Activated CD4-positive, alpha-beta T cell treated with anti-CD3 and anti-CD28 coated beads, Interleukin-2, amount 50 U/mL, for 16 hours (primary cell): ENCODE measurements around the gene EPN3.

Experiments used
- DNase-seq: peaks from one replicate; pipeline ENCODE4 v3.0.0-alpha.2; 2020

The EPN3 gene

DNA sequence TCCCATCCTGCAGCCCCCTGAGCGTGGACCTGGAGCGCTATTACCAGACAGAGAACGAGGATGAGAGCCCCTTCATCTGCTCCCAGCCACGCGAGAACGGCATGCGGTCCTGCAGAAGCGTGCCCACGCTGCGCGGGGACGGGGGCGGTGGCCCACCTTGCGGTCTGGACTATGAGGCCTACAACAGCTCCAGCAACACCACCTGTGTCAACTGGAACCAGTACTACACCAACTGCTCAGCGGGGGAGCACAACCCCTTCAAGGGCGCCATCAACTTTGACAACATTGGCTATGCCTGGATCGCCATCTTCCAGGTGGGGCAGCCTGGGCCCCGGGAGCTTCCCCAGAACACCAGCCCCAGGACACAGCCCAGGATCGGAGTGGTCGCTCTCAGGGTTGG lies 40.0 kb downstream of the EPN3 start:
- no peak for DNase-seq

- no peak for DNase-seq
Observed at GRCh38 chr17:50573866-50574611, 41.5 kb downstream of the EPN3 start.

GRCh38 chr17:50575581-50576210 lies 43.2 kb downstream of the EPN3 start:
- DNase-seq, result no peak

- no peak for DNase-seq
Observed at GRCh38 chr17:50576864-50577263, 44.3 kb downstream of the EPN3 start.

DNA sequence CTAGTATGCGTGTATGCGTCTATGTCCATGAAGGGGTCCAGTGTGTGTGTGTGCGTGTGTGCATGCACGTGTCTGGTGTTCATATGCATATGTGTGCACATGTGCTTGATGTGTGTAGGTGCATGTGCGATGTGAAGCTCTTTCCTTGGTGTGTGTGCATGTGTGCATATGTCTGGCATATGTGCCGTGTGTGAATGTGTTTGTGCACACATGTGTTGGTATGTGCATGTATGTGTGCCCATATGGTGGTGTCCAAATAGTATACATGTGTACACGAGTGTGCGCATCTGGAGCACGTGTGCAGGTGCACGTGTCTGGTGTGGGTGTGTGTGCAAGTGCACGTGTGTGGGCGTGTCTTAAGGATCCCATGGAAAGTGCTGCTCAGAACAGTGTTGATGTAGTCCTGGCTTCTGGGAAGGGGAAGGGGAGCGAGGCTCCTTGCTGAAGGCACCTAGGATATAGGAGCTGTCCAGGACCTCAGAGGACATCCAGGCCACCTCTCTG lies 45.0 kb downstream of the EPN3 start:
- DNase-seq, result no peak

- DNase-seq, result no peak
Observed at GRCh38 chr17:50578173-50578572, 45.6 kb downstream of the EPN3 start.

DNA sequence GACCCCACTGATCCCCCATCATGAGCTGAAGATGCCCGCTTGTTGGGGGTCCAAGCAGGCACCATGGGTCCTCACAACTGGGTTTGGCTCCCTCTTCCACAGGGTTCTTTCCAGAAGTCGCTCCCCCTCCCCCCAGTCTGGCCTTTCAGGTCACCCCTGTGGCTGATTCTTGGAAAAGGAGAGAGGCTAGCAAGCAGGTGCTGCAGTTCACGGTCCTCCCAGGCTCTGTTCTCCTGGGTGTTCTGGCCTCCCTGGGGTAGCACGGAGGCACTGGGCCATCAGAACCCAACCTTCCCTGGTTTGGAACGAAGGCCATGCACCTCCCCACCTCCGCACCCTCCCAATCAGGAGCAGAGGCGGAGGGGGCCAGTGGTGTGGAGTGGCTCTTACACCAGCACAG lies 46.9 kb downstream of the EPN3 start:
- DNase-seq, result no peak

DNA sequence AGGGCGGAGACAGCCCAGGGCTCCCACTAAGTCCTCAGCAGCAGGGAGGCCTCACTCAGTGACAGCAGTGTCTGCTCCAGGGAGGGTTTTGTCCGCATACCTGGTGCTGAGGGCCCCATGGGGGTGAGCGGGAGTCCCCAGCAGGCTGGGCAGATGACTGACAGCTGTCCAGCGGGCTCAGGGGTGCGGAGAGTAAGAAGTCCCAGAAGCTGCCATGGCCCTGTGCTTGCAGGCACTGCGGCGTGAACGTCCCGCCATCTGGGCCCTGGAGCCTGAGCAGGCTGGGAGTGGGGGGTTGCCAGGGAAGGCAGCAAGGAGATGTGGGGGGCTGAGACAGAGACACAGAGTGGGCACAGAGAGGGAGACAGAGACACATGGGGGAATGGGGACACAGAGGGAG lies 48.1 kb downstream of the EPN3 start:
- DNase-seq, result no peak

DNA sequence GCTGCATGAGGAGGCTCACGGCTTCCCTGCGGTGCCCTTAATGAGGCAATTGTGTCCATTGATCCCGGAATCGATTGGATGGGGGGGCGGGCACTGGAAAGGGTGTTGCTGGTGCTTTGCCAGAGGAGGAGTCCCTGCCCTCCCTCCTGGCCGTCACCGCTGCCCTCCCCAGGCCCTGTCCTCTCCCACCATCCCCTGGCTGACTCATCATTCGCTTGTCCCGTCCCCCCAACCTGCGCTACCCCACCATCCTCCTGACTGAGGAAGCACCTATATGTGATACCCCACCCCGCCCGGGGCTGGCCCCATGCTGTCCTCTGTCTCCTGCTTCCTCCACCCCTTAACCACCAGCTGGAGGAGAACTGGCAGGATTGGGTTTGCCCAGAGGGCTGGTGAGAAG lies 48.8 kb downstream of the EPN3 start:
- DNase-seq, result no peak

DNA sequence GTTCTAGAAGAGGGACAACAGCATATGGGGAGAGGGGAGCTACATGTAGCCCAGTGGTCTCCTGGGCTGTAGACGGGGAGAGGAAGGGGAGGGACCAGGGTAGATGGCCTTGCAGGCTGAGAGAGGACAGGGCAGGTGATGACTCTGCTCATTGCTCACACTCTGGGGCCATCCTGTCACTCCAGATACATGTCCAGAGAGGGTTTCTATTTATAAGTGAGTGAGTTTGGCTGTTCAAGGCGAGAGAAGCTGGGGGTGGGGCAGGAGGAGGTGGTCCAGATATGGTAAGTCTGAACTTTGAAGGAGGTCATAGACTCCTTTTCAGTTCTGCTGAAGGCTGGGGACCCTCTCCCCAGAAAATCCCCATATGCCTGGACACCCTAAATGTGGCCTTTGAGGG lies 50.2 kb downstream of the EPN3 start:
- DNase-seq, result no peak

DNA sequence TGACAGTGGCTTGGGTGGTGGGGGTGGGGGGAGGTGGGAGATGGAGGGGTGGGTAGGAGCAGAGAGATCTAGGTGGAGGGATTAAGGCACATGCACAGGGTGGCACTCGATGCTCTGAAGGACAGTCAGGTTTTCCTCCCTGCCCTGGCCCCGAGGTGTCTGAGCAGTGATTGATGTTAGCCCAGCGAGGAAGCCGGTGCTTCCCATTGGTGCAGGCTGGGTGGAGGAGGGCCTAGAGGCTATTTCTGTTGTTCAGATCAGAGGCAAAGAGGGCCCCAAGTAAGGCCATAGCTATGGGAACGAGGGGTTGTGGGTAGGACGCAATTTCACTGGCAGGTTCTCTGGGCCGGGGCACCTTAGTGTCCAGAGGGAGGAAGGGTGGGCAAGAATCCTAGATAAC lies 51.1 kb downstream of the EPN3 start:
- no peak for DNase-seq

- DNase-seq, result no peak
Observed at GRCh38 chr17:50584116-50584515, 51.6 kb downstream of the EPN3 start.

DNA sequence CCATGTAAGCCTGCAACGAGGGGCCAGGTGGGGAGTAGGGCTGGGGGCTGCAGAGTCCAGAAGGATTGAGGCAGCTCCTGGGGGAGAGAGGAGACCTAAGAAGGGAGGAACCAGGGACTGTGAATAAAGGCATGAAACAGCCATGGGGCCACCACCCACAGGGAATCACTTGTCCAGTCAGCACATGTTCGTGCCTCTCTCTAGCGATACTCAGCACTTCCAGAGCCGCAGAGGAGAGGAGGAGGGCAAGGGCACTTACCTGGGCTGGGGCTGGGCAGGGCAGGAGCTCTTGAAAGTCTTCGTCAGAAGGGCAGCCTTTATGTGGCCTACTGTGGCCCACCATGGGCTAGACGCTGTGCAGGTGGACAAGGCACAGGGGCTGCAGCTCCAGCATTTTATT lies 52.2 kb downstream of the EPN3 start:
- DNase-seq, result no peak

DNA sequence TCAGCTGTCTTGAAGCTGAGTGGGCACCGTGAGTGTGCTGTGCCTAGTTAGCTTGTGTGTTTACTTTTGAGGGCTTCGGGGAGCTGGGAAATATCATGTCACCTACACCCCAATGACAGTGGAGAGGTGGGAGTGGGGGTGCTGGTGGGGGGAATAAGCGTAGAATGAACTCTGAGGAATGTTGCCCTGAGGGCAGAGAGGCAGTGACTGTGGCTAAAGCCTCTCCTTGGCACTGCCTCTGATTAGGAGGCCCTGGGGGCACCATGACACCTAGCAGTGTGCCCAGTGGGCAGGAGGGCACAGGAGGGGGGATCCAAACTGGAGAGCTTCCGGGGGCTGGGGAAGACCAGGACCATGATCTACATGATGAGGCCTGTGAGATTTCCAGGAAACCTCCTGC lies 52.8 kb downstream of the EPN3 start:
- DNase-seq, result no peak

DNA sequence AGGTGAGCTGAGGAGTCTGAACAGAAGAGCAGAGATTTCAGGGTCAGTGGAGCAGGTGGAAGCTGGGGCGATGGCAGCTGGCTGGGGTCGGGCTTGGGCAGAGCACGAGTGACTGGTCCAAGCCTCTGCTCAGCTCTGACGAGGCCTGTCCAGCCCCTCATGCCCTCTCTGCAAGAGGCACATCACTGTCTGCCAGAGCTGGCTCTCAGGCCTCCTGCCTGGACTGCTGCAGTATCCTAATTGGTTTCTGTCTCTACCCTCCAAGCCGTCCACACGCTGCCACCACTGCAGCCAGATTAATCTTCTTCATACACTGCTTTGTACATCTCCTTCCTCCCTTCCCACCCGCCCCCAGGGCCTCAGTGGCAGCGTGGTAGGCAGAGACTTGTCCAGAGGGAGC lies 53.4 kb downstream of the EPN3 start:
- no peak for DNase-seq

DNA sequence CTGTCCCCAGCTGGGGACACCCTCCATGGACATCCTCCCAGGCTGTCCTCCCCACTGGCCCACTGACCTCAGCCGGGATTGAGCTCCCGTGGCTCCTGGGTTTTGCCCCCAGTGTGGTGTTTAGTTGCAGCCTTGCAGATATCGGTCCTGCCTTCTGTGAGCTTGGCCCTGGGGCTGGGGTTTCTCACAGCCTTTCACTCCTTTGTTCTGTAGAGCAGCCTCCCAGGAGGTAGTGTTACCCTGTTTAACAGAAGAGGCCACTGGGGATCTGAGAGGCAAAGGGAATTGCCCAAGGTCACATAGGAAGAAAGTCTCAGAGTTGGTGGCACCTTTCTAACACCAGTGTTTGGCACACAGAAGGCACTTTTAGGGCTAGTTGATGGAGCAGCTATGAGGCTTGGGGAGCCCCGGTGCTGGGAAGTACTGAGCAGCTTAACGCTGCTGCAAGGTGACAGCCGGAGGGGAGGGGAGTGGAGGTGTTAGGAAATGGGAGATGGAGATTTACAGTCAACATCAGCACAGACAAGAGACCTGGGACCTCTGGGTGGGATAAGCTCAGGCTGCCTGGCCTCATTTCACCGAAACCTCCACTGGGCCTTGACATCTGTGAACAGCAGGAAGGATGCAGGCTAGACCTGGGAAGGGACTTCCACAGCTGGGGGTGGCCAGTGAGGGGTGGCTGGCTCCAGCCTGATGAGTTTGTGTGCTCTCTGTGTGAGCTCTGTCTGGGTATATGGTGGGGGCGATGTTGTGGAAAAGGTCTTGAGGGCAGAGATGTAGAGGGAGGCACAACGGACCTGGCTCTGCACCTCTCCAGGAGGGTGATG lies 54.1 kb downstream of the EPN3 start:
- no peak for DNase-seq

DNA sequence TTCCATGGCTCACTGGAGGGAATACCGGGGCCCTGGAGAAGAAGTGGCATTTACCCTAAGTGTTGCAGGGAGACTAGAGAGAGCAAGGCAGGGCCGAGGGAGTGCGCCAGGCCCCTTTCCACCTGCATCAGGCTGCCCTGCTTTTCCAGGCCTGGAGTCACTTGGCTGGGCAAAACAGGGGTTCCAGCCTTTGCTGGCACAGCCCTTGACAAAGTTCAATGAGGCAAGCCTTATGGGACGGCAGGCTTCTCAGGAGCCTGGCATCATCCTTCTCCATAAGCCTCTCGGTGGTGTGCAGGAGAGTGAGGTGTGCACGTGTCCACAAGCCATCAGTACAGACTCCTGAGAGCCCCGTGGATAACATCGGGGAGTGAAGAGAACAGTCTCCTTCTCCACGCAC lies 55.0 kb downstream of the EPN3 start:
- no peak for DNase-seq

DNA sequence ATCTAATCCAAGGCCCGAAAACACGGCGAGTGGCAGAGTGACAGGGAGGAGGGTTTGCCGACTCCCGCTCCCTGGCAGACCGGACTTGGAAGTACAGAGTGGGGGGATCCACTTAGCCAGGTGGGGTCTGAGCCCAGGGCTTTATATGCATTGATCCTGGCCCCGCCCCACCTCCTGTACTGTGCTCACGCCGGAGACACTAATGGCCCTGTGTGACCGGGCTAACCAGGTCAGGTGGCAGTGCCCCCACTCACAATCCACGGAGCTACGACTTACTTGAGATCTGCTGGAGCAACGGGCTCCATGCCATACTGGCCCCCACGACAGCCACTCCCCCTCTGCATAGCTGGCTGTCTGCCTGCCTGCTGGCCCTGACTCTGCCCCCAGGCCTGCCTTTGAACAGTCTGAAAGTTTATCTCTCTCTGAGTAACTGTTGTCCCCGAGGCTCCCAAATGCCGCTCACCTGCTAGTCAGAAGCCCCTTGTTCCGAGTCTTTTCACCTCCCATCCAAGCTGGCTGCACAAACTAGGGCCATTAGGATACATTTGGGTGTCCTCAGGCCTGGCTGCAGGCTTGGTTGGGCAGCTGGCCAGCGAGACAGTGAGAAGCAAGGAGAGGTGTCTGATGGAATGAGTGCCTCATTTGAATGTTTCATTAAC lies 56.0 kb downstream of the EPN3 start:
- DNase-seq, result no peak

GRCh38 chr17:50589095-50589705 lies 56.7 kb downstream of the EPN3 start:
- no peak for DNase-seq

DNA sequence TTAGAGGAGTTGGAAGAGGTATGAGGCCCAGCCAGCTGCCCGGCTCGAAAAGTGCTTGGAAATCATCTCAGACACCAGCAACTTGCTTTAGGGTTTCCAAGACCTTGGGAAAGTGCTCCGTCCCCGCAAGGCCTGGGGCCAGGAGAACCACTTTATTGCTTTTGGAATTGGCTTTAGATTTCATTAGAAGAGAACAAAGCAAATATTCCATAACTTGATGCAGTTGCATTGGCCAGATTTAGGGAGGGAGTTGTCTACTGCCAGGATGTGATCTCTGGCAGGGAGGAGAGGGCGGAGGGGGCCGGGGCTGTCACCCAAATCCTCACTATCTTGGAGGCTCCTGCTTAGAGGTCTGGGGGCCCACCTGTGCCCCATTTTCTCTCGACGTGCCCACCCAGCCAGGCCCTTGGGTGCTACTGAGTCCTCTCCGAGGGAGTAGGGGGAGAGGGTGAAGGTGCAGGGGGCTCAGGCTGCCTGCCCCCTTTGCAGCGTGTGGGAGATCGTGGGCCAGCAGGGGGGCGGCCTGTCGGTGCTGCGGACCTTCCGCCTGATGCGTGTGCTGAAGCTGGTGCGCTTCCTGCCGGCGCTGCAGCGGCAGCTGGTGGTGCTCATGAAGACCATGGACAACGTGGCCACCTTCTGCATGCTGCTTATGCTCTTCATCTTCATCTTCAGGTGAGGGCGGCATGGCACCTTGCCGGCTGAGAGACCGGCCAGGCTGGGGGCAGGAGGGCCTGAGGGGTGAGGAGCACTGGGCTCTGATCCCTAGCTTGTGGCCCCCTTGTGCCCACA lies 58.6 kb downstream of the EPN3 start:
- no peak for DNase-seq

GRCh38 chr17:50593321-50593720 lies 60.8 kb downstream of the EPN3 start:
- no peak for DNase-seq
